Measurements from ENCODE around the gene USP6NL.

USP6NL gene

DNA sequence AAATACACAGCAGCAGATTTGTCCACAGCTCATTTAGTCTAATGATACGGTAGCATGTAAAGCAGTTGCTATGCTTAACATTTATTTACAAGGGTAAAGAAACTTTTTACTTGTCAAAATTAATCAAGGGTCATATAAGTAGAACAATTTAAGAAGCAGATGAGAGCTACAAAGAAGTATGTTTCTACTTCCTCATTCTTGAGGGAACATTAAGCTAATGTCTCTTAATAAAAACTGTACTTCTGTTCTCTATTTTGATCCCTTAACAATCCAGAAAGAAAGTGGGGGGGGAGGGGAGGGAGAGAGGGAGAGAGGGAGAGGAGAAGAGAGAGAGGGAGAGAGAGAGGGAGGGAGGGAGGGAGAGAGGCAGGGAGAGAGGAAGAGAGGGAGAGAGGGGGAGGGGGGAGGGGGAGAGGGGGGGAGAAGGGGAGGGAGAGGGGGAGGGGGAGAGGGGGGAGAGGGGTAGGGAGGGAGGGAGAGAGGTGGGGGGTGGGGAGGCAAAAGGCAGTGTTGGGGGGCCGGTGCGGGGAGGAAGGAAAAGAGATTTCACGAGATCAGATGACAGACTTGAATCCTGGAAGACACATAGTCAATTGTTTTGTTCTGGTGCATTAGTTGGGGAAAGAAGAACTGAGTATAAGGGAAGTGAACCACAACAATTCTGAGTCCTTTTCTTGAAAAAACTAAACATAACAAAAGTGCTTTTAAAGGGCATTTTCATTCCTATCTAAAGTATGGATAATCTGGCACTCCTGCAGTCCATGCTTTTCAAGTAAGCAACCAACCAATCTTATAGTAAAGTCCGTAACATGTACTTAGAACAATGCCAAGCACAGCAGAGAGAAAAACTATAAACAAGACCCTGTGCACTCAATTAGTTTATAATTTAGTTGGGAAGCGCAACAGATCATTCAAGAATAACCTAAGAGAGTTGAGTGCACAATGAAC, 128.0 kb downstream of the USP6NL start:
- DNase-seq (ENCODE audit: low read depth, low spot score) = no peak

DNA sequence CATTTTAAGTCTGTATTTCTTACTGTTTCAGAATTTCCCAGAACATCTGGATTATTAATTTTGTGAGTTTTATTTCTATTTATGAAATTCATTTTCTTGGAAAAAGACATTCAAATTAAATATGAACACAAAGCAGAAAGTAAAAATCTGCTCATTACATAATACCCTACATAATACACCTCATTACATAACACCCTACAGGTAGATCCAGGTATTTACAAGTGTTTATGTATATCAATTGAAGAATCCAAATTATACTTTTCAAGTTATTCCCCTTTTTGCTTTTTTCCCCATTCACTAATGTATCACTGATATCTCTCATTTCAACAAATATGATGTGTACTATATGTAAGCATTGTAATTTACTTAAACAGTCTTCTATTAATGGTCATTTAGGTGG, 129.1 kb downstream of the USP6NL start:
- no peak for DNase-seq (ENCODE audit: low read depth, low spot score)

DNA sequence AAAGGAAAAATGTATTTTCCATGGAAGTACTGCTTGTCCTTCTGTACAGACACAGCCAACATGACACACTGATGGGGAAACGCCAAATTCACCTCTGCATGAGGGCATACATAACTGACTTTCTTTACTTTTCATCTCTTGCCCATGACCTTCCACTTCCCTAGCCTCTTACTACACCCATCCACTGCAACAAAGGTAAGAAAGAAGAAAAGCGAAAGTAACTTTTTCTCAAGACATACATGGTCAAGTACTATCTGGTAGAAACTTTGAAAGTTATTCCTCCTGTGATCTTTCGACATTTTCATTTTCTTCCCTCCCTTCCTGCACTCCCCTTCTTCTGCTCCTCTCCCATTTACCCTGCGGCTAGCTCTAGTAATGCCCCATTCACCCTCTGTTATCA, 130.8 kb downstream of the USP6NL start:
- DNase-seq (ENCODE audit: low read depth, low spot score) = no peak

DNA sequence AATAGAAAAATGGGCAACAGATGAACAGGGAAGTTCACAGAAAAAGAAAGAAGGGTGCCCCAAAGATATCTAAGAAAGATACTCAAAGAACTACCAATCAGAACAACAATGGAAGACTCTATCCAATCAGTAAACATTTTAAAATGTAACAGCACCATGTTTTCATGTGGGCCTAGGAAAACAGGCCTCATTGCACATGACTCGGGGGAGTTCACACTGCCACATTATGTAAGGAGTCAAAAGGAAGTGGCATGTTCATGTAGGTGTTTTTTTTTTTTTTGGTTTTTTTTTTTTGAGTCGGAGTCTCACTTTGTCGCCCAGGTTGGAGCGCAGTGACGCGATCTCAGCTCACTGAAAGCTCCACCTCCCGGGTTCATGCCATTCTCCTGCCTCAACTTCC, 132.2 kb downstream of the USP6NL start:
- DNase-seq (ENCODE audit: low read depth, low spot score) = no peak

DNA sequence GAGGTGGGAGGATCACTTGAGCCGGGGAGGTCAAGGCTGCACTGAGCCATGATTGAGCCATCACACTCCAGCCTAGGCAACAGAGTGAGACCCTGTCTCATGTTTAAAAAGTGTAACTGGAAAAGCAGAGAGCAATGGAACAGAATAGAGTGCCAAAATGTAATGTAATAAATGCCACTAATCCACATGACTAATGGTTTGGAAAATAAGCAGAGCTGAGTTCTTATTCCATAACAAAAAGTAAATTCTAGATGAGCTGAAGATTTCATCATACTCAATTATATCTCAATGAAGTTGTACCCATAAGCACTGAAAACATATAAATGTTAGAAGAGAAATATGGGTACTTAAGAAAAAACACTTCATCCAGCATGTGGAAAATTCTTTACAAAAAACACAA, 132.6 kb downstream of the USP6NL start:
- no peak for DNase-seq (ENCODE audit: low read depth, low spot score)

DNA sequence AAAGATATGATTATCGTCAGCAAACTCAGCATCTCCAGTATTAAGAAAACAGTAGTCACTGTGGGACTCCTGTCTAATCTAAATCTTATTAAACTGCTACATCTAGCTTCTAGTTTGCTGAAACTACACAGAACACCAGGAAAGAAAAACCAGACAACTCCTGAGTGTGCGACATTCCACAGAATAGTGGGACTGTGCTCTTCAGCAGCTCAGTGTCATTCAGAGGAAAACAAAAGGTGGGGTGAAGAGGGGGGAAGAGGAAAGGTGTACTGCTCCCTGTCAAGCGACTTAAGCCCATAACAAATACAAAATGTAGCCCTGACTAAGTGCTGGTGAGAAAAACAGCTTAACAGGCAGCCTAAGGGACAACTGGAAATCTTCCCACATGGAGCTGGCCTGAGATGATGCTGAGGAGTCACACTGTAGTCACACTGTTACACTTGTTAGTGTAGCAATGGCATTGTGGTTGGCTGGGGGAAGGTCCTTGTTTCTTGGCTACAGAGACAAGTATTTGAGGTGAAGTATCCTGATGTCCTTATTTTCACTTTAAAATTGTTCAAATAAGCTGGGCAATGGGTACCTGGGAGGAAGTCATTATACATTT, 135.5 kb downstream of the USP6NL start:
- DNase-seq (ENCODE audit: low read depth, low spot score) = no peak

DNA sequence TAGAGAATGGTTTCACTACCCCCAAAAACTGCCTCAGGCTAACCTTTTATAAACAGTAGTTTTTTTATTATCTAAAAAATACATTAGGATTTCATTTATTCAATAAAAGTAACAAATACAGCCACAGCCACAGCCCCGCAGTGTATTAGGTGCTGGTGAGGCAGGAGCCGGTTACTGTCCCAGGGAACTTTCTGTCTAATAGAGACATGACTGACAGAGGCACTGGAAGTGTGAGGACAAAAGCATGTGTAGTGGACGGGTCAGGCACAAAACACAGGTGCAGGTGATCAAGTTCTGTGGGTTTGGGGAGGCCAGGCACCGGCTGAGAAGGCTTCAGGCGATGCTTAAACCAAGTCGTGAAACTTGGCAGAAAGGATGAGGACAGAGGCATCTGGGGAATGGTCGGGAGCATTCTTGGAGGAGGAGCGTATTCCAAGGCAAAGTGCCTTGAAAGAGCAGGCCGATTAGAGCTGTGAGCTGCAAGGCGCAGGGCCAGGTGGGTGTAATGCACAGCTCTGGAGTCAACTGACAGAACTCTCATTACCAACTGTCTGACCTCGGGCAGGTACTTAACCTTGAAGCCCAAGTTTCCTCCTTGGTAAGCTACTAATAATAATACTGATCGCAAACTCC, 138.2 kb downstream of the USP6NL start:
- peak; percentile 83 for DNase-seq (ENCODE audit: low read depth, low spot score)

DNA sequence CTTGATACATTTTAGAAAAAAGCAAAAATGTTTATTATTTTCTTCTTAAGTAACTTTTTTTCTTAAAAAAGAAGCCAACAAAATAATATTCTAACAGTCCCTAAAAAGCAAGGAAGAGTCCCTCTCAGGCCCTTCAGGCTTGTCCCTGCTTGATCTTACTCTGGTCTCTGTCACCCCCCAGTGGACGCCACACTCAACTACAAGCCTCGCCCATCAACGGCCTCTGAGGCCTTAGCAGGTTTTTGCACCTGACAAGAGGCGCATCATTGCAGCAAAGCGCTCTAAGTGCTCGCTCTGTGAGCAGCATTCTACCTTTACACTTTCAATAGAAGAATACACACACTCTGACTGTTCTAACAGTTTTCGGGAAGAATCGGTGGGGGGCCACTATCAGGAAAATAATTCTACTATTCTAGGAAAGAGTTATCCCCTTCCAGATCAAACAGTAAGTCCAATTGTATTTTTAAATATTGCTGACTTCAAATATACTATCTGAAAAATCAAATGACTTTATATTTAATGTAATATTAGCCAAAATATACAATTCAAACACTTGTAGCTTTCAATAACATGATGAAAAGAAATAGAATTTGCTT, 139.2 kb downstream of the USP6NL start:
- peak; percentile 84 for DNase-seq (ENCODE audit: low read depth, low spot score)

DNA sequence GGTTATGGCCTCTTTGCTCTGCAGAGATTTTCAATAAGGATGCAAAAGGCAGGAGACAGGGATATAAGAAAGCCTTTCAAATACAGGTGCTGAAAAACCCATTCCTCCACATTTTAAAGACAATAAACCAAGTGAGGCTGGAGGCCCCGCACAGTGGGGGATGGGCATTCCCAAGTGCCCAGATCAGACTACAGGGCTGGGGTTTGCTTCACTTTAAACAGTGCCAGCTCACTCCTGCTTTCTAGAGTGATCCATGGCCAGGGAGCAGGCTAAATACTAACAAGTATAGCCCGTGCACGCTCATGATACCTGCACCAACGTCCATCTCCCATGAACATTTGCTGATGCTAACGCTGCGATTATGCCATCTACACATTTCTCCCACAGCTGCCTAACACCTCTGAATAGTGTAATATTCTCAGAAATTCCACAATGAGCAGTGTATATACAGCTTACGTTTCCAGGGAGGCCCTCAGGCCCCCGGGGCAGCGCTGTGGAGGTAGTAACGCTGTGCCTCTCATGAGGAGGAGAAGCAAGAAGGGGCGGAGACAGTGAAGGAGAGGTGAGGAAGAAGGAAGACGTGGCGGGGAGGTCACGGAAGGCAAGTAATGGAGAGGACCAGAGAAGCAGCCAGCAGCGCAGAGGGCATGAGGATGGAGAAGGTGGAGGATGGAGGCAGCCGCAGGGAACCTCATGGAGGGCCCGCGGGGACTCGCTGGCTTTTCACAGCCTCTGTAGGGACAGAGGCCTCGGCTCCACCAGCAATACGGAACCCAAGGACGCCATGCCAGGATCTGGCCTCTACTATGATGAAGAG, 141.7 kb downstream of the USP6NL start:
- DNase-seq (ENCODE audit: low read depth, low spot score) = peak; percentile 29

DNA sequence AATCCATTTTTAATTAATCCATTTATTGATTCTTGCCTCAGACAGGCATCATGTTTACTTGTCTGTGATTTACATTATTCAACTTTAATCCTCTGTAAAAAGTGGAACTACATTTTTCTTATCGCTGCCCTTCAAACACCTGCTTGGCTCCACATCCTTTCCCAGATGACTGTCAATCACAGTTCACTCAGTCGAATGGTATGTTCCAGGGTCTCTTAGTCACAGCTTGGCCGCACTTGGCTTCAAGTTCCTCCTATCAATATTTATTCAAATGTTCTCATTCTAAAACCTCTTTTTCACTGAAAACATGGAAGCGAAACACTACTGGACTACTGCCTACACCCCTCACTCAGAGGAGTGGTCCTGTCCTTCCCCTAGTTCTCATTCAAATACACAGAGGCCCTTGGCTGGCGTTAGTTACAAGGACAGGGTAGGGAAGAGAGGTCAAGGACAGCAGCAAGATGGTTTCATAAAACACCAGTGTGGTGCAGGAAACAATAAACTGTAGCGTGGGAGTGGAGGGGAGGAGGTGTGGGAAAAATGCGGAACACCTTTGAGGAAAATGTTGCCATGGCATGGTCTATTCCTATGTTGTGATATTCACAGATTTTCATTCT, 143.2 kb downstream of the USP6NL start:
- DNase-seq (ENCODE audit: low read depth, low spot score) = no peak

DNA sequence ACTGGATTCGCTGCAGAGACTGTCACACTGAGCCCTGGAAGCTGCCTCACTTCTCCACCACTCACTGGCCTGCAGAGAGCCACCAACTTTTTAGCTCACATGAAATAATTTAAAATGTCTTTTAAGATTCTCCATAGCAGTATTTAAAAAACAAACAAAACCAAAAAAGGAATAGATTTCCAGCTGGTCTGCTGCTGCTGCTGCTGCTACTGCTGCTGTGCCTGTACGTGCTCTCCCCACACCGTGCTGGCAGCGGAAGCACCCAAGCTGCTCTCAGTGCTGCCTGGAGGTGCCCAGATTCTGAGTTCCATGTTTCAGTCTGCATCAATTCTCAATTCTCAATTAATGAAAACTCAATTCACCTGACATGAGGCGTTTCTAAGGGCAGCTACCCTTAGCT, 146.0 kb downstream of the USP6NL start:
- DNase-seq (ENCODE audit: low read depth, low spot score) = no peak

DNA sequence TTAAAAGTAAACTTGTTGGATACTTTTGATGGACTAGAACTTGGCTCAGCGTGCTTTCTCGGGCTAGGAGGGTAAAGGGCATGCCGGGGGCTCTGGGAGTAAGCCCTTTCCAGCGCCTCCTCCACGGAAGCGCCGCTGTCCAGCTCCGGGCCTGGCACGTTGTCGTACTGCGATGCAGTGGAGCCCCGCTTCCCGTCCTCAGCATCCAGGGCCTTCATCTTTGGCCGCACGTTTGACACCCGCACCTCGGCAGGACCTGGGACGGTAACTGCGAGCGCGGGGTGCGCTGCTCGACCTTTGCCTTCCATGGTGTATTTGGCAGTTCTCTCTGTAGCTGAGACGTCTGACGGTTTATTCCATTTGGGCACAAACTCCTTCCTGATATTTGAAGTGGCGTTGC, 148.3 kb downstream of the USP6NL start:
- no peak for DNase-seq (ENCODE audit: low read depth, low spot score)

DNA sequence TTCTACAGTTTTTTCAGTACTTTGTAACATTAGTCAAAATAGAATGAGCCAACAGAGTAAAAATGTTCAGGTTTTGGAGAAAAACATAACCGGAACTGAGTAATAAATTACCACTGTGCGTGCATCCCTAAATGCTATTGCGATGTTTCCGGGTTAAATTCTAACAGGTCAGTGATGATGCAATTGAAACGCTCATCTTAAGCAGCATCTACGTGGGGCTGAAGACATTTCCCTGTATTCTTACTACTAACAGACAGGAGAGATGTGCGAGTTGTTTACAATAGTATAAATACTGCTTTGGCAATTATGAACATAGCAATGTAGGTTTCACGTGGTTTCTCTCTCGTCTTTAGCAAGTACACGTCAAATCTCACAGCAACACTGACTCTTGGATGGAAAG, 149.4 kb downstream of the USP6NL start:
- DNase-seq (ENCODE audit: low read depth, low spot score) = no peak

DNA sequence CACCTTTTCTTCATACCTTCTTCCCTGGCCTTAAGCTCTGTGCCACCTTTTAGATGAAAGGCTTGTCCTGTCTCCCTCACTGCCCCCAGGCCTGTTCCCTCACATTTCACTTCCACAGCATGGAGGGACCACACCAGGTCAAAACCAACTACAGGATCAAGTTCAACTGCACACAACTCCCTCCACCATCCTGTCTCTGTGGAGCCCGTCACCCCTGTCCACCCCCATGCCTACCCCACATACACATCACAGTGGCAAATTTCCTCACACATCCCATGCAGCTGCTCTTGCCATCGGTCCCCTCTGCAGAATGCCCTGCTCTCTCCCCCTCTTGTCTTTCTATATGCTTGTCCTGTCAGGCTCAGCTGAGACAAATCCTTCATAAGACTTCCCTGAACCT, 154.1 kb downstream of the USP6NL start:
- no peak for DNase-seq (ENCODE audit: low read depth, low spot score)

DNA sequence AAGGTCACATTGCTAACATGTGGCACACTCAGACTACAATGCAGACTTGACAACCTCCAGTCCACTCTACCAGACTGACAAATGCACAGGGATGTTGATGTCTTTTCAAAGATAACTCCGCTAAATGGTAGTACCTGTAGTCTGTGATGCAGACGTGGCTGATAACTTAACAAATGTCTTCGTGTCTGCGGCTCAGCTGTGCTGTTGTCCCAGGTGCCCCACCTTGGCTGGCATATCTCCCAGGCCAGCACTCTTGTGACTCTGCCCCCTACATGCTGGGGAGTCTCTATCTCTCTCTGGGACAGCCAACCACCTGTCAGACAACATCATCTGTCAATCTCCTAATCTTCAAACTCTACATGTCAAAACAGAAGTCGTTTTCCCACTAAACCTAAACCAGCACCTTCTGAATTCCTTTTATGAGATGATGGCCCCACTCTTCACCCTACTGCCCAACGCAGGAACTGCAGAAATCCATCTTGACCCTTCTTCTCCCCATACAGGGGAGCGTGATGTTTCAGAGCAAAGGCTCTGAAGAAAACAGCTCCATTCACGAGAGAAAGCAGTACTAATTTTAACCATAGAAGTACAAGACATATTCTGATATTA, 156.4 kb downstream of the USP6NL start:
- DNase-seq (ENCODE audit: low read depth, low spot score) = no peak

DNA sequence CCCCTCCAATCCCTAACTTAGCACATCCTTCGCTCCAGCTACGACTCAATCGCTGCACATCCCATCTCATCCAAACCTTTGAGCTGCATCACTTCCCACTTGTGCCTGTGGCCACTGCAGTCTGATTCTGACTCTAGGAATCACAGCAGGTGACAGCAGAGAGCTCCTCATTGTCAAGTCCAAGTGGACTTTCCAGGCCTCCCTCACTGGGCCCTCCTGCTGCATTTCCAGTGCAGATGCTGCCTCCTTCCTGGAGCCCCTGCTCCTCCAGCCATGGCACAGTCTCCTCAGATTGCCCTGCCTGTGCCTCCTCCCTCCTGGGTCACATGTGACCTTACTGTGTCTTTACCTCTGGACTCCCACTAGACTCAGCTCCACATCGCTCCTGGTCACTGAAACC, 157.3 kb downstream of the USP6NL start:
- DNase-seq (ENCODE audit: low read depth, low spot score) = no peak

DNA sequence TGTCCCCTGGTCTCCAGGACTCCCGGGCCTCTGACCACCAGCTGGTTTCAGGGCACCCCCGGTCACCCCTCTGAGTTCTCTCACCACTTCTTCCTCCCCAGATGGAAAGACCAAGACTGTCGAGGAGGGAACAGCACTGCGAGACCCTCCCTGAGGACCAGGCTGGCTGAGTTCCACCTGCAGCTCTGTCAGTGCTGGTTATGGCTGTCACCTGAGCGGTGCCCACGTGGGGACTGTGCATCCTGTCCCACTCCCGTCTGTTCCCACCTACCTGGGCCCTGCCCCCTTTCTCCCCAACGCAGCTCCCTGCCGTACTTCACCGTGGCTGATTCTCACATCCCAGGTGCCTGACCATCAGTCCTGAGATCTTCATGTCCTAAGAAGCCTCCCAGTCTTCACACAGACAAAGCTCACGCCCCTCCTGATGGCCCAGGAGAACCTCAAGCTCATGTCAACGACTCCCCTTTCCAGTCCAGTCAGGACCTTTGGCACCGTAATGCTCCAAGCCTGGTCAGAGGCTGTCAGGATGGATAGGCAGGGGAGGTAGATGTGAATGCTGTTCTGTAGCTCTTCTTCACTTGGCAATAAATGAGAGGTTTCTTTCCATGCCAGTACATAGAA, 159.7 kb downstream of the USP6NL start:
- no peak for DNase-seq (ENCODE audit: low read depth, low spot score)

DNA sequence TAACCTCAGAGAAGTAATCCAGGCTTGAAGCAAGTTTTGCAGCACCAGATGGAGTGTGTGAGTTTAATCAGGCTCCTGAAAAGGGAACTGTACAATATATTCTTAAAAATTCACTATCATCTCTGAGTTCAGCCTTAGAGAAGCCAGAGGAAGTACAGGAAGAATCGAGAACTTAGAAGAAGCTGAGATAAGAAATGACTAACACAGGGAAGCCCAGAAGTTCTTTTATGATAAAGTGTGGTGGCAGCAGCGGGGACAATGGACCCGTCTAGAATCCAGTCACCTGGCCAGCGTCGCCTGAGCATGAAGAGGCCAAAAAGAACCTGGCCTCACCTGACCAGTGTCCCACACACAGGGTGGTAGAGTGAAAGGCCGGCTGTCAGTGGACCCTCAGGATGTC, 161.0 kb downstream of the USP6NL start:
- DNase-seq (ENCODE audit: low read depth, low spot score) = no peak

DNA sequence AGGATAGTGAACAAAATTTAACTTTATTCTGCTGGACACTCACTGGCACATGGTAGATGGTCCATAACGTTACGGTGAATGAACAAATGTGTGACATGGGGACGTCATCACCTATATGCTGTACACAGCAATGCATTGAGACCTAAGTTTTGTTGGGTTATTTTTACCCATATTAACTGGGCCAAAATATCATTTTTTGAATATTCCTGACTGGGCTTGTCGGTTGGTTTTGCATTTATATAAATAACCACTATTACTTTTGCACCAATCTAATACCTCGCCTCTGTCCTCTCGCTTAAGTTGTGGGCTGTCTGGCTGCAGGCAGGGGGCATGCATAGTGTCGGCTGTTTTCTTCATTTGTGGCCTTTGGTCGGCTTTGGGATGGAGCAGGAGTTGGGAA, 161.7 kb downstream of the USP6NL start:
- DNase-seq (ENCODE audit: low read depth, low spot score) = no peak

DNA sequence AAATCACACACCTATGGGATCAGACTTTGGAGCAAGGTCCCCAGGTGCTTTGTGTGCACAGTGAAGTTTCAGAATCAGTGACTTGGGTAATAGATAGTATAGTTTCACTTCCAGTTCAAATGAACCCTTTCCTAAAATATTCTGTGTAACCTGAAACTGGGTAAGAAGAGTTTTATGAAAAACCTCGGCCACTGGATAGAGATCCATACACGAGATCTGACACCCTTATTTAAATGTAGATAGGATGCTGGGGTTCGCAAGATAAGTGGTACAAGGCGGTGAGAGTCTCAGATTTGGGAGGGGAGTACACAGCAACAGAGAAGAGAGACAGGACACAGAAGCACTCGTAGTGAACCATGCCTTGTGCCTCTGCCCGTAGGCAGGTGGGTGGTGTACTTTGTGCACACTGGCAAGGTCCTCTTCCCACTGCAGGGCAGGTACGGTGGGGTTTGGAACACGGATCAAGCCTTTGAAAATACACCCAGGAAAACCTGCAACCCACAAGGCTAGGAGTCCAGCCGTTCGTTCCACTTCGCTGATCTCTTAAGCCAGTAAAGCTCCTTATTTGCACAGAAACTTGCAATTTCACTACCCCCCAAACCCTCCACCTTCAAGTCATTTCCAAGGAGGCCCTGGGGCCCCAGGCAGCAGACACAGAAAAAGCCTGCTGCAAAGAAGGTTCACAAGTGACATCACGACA, 162.8 kb downstream of the USP6NL start:
- DNase-seq (ENCODE audit: low read depth, low spot score) = no peak
